ENCODE data around the gene TMC1. TPM values are rescaled to one million over a fixed set of nuclear protein-coding genes. Genes with fewer than 3 reads are reported as not detected.

TMC1 gene
- total and polyA plus RNA-seq, 11 donors: 0.07 to 0.75 (median 0.33) TPM; not detected in 5

- intact Hi-C loops (cut with DNase I): no loop called here
Observed at GRCh38 chr9:72884508-72884907, 363.1 kb downstream of the TMC1 start.

More at GRCh38 chr9:72884508-72884907, 363.1 kb downstream of the TMC1 start:
- Histone ChIP-seq H3K4me1 (peaks cover 0 to 16% (median 0%) of the 10 kb centered on the region in 12 donors), H3K27me3 (no peaks in the 10 kb centered on the region), H3K36me3 (peaks cover 0 to 3% (median 0%) of the 10 kb centered on the region in 9 donors), H3K27ac (no peak overlapping the region), H3K9me3 (no peaks in the 10 kb centered on the region), H3K4me3 (no peak overlapping the region)
- no peak for ATAC-seq
- no peak for TF ChIP-seq CTCF (IDR thresholded peaks at IDR 0.05)
- TF ChIP-seq POLR2A (IDR thresholded peaks at IDR 0.05): no peak
- WGBS, 4 donors: 63 to 78% (median 65%) methylated on average over 1 of the region's 1 CpG
- no peak for DNase-seq

Other genes starting within 250 kb of the TMC1 start
- gene ZFAND5, start 156.4 kb upstream of the TMC1 start, total RNA-seq: 100 to 1,000 TPM; 125 to 275 (median 205) TPM
- gene ZFAND5, start 156.4 kb upstream of the TMC1 start, polyA plus RNA-seq: 100 to 1,000 TPM in 1 of 2 donors, 10 to 100 TPM in 1; 99.1 to 110 TPM